Panc1 (cell line): ENCODE results near the gene IBTK. TPM values are rescaled to one million over a fixed set of nuclear protein-coding genes. Genes with fewer than 3 reads are reported as not detected.

Experiments used
- ATAC-seq: fragments of 200-7000 bp; cut with Tn5 transposase; 2 replicates; pipeline ENCODE4 v1.9.1; 2020; ENCODE audit warnings: mild to moderate bottlenecking, moderate library complexity
- BruUV-seq: library from RNA; stranded (reverse); fragments of 400-500 nt; replicated peaks from 2 replicates; lab custom pipeline; 2021; lab: Mats Ljungman, UMichigan
- CTCF ChIA-PET: fragments of 300-600 bp; sonication (Branson Sonifier 250); formaldehyde crosslinking; loops from one replicate; lab custom pipeline; 2022; ENCODE audit warnings: antibody characterized with exemption; lab: Charles Lee
- POLR2A ChIA-PET: fragments of 300-600 bp; sonication (Branson Sonifier 250); formaldehyde crosslinking; loops from one replicate; lab custom pipeline; 2022; ENCODE audit warnings: antibody characterized with exemption; lab: Charles Lee
- DNase-seq: peaks from one replicate; pipeline ENCODE4 v3.0.0-alpha.2; 2010; ENCODE audit warnings: low read depth, low spot score
- H3K27ac ChIP-seq: 2 replicates; pipeline ENCODE4 v1.5.1; 2011; ENCODE audit warnings: mild to moderate bottlenecking, low read length, inconsistent platforms
- H3K27me3 ChIP-seq: fragments of 200-500 bp; sonication (Bioruptor generic); 2 replicates; pipeline ENCODE4 v1.6.0; 2014; ENCODE audit warnings: low read length, inconsistent platforms; ENCODE audit not compliant: control insufficient read depth, insufficient read depth
- H3K36me3 ChIP-seq: fragments of 200-500 bp; sonication (Bioruptor generic); 2 replicates; pipeline ENCODE4 v1.5.1; 2014; ENCODE audit warnings: inconsistent platforms, mild to moderate bottlenecking, low read length, moderate library complexity; ENCODE audit not compliant: control insufficient read depth, insufficient read depth
- H3K4me1 ChIP-seq: 2 replicates; pipeline ENCODE4 v1.5.1; 2011; ENCODE audit warnings: inconsistent platforms, mild to moderate bottlenecking, low read length, moderate library complexity; ENCODE audit not compliant: control insufficient read depth, insufficient read depth
- H3K4me3 ChIP-seq, 2 experiments: 2 replicates each; pipeline ENCODE4 v1.5.1; 2011 to 2012; ENCODE audit warnings: low read depth in 2 of 2, low read length in 2 of 2, mild to moderate bottlenecking in 2 of 2, inconsistent platforms in 1 of 2, moderate library complexity in 1 of 2
- H3K9me3 ChIP-seq: fragments of 200-500 bp; sonication (Bioruptor generic); 2 replicates; pipeline ENCODE4 v1.5.1; 2014; ENCODE audit warnings: low read depth, mild to moderate bottlenecking, inconsistent platforms, low read length, moderate library complexity; ENCODE audit not compliant: control insufficient read depth, insufficient read depth
- POLR2AphosphoS5 ChIP-seq: IDR thresholded peaks from 2 replicates; pipeline ENCODE4 v1.6.1; 2012; ENCODE audit warnings: mild to moderate bottlenecking, low read depth, low read length, moderate library complexity
- REST ChIP-seq, 2 experiments: IDR thresholded peaks; 2 replicates each; pipeline ENCODE4 v1.6.1; 2011 to 2012; ENCODE audit warnings: low read depth in 2 of 2, control low read depth in 1 of 2, low read length in 1 of 2, mild to moderate bottlenecking in 1 of 2, moderate library complexity in 1 of 2; ENCODE audit not compliant: insufficient read depth in 1 of 2
- SIN3A ChIP-seq: IDR thresholded peaks from 2 replicates; pipeline ENCODE4 v1.6.1; 2012; ENCODE audit warnings: low read depth, mild to moderate bottlenecking, low read length, moderate library complexity, borderline replicate concordance; ENCODE audit not compliant: insufficient read depth
- TCF7L2 ChIP-seq: IDR thresholded peaks from 2 replicates; pipeline ENCODE4 v1.6.1; 2011; ENCODE audit warnings: mild to moderate bottlenecking, low read depth, low read length, inconsistent platforms
- in situ Hi-C: cut with HindIII; loops from 2 replicates; pipeline ENCODE4 v1.10.0; 2016; ENCODE audit warnings: low sequenced_read_pairs, low pct_unique_long_range_greater_than_20kb
- intact Hi-C: fragments of 100-400 bp; cut with micrococcal nuclease; formaldehyde crosslinking; loops from one replicate; pipeline ENCODE4 v1.10.0; 2022; ENCODE audit not compliant: unreplicated experiment
- total RNA-seq: library from RNA; stranded (reverse); gene quantifications from one replicate; pipeline ENCODE4 v1.2.1, GENCODE V29; 2021; ENCODE audit not compliant: unreplicated experiment

Gene IBTK
- total RNA-seq, 1 experiment from 2014 or later, result 73.2 TPM

- peak; percentile 64 for ATAC-seq
- CTCF ChIA-PET, result interaction anchor here (1.2 kb wide), 1 partner anchor 822 kb away, joined by 4 read pairs; no protein-coding TSS in a partner anchor
- in situ Hi-C loops, result no loop called here
Measured at GRCh38 chr6:82248273-82248735, 760 bp upstream of the IBTK start.

GRCh38 chr6:82246802-82247504 is 591 bp downstream of the IBTK start:
- CTCF ChIA-PET, result no interaction called here
- in situ Hi-C loops, result no loop called here

More at GRCh38 chr6:82248273-82248735, 760 bp upstream of the IBTK start:
- peaks cover 33% of the 10 kb centered on the region; the same call in 1 of the 2 replicates for H3K4me1 ChIP-seq
- peak overlapping the region; percentile 65 to 99 for H3K4me3 ChIP-seq
- intact Hi-C loops, result loop anchor here (5.0 kb wide), 1 partner anchor 114 kb away; the partner anchor contains the start of gene TPBG
- H3K9me3 ChIP-seq, result no peaks in the 10 kb centered on the region
- 0 out of 2 replicates have a peak, but pooled peaks have one; percentile 15 for TF ChIP-seq TCF7L2
- TF ChIP-seq REST (IDR thresholded peaks at IDR 0.05; ENCODE audit: insufficient read depth in 1 of 2, low read depth in 2 of 2, low read length in 1 of 2), result no peak
- no peak; the same call in 1 of the 2 replicates for TF ChIP-seq POLR2AphosphoS5
- POLR2A ChIA-PET, result interaction anchor here (0.7 kb wide), 1 partner anchor 978 kb away, joined by 4 read pairs; no protein-coding TSS in a partner anchor
- peak; percentile 95 for DNase-seq
- H3K27me3 ChIP-seq, result no peaks in the 10 kb centered on the region
- H3K27ac ChIP-seq, result peak overlapping the region; percentile 99
- H3K36me3 ChIP-seq, result peaks cover 2% of the 10 kb centered on the region
- BruUV-seq, result TSS peak; percentile 90

More at GRCh38 chr6:82246802-82247504, 591 bp downstream of the IBTK start:
- H3K4me3 ChIP-seq, result peak overlapping the region; percentile 65 to 99
- 0 out of 2 replicates have a peak, but pooled peaks have one; percentile 43 for TF ChIP-seq SIN3A
- no peak for TF ChIP-seq REST (IDR thresholded peaks at IDR 0.05; ENCODE audit: insufficient read depth in 1 of 2, low read depth in 2 of 2, low read length in 1 of 2)
- peaks cover 2% of the 10 kb centered on the region for H3K36me3 ChIP-seq
- H3K4me1 ChIP-seq, result peaks cover 34% of the 10 kb centered on the region
- intact Hi-C loops, result loop anchor here (5.0 kb wide), 1 partner anchor 115 kb away; the partner anchor contains the start of gene TPBG
- ATAC-seq (peak; percentile 68), DNase-seq (no peak)
- POLR2A ChIA-PET, result no interaction called here
- BruUV-seq, result no TSS peak
- no peaks in the 10 kb centered on the region for H3K9me3 ChIP-seq
- H3K27ac ChIP-seq, result peak overlapping the region; percentile 99
- H3K27me3 ChIP-seq, result no peaks in the 10 kb centered on the region
